ENCODE data around the gene ADIPOR1. TPM values are rescaled to one million over a fixed set of nuclear protein-coding genes. Genes with fewer than 3 reads are reported as not detected.

Gene ADIPOR1, protein sequence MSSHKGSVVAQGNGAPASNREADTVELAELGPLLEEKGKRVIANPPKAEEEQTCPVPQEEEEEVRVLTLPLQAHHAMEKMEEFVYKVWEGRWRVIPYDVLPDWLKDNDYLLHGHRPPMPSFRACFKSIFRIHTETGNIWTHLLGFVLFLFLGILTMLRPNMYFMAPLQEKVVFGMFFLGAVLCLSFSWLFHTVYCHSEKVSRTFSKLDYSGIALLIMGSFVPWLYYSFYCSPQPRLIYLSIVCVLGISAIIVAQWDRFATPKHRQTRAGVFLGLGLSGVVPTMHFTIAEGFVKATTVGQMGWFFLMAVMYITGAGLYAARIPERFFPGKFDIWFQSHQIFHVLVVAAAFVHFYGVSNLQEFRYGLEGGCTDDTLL
- 120 TPM in 2 replicates for total RNA-seq

DNA sequence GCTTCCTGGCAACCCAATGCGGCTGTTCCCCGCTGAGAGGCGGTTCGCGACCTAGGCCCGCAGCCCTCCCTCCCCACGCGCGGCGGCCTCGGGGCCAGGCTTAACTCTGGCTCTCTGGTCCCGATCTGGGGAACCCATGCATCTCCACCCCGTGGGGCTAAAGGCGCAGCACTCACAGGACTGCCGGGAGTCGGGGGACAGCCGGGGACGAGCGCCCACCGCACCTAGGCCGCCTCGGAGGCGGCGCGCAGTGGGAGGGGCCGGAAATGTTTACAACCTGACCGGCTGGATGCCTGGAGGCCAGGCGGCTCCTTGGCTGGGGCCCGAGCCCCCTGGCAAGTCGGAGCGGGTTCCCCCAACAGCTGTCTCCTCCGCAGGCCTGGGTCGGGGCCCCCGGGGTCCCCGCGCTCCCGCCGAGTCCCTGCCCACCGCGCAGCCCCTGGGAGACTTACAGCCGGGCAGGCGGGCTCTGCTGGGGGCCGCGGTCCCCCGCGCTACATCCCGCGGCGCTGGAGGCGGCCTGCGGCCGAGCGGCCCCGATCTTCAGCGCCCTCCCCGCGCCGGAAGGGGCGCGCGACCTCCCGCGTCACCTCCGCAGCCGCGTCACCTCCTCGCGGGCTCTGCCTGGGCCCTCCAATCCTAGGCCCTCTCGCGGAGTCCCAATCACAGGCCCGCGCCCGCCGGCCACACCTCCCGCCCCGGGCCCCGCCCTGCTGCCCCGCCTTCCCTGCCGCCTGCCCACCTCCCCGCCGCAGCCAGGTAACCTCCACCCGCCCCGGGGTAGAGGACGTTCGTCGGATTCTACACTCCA lies at the start of gene ADIPOR1:
TSS of gene ADIPOR1 (minus strand) at position 580 of the 811 bp plus-strand sequence. CDS start 7,242 bp downstream, outside the sequence.

DNA sequence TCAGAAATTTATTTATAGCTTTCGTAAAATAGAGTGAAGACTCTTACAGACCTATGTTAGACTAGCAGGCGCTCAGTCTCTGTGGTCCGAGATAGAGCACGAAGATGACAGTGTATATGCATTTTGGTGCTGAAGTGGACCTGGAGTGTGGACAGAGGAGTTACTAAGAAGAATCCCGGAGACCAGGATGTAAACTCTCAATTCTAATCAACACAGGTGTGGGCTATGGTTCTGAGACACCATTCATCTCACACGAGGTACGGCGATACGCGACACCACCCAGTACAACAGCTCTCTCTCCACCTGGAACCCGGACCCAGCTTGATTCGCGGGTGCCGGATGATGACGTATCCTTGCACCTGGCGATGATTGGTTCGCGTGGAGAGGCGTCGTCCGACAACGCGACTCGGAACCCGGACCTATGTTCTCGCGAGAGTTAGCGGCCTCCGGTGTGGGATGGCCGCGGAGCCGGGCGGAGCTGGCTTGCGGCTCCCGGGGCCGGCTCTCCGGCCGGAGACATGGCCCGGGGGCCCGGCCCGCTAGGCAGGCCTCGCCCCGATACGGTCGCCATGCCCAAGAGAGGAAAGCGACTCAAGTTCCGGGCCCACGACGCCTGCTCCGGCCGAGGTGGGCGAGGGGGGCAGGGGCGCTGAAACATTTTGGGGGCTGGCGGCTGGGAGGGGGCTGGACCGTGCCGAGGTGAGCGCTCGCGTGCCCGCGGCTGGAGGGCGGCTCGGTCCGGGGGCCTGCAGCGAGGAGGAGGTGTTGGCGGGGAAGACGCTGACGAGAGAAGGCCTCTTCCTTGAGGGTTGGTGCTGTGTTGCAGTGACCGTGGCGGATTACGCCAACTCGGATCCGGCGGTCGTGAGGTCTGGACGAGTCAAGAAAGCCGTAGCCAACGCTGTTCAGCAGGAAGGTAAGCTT lies 49.1 kb upstream of the ADIPOR1 start, which contains the start of gene TMEM183A:
TSS of gene TMEM183A (plus strand) at position 427 of the 924 bp plus-strand sequence. CDS start at position 519, 92 bp downstream.

DNA sequence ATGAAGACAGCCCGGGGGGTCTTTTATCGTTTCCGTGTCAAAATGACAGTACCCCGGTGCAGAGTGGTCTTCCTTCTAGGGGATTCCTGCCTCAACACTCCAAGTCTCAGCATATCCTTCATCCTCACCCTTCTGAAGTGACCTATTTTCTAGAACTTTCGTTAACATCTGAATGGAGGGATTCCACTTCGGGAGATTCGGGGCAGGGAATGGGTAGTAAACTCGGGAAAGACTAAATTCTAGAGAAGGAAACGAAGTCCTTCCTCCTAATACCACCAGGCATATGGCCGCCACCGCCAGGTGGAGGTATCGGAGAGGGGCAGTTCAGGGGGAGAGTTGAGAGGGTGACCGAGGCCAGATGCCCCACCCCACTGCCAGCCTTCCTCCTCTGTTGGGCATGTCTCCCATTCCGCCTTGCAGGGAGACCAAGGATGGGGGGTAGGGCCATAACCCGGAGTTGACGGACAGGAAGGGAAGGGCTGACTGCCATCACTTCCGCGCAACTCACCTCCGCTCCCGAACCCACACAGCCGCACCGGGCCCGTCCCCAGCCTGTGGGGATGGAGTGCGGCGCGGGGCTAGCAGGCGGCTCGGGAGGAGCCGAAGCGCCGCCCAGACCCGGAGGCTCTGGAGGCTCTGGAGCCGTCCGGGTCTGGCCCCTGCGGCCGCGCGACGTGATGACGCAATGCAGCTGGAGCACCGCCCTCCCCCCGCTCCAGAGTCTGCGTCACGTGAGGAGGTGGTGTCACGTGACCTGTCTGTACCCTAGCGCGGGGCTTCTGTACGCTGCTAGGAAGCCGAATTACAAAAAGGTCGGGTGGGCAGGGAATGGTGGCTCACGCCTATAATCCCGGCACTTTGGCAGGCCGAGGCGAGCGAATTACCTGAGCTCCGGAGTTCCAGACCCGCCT lies 31.3 kb downstream of the ADIPOR1 start, which contains the start of gene KLHL12:
TSS of gene KLHL12 (minus strand) at position 654 of the 911 bp plus-strand sequence. CDS start 2,072 bp downstream, outside the sequence.

Other genes starting within 250 kb of the ADIPOR1 start
- gene SYT2, start 247.9 kb downstream of the ADIPOR1 start, total RNA-seq = not detected in 2 replicates
- 109 and 127 TPM in 2 replicates for gene KDM5B, start 149.9 kb downstream of the ADIPOR1 start, total RNA-seq
- 0.78 and 0.89 TPM in 2 replicates for gene PCAT6, start 147.4 kb downstream of the ADIPOR1 start, total RNA-seq
- 3.0 and 5.0 TPM in 2 replicates for gene RABIF, start 69.2 kb downstream of the ADIPOR1 start, total RNA-seq
- 38.3 and 38.6 TPM in 2 replicates for gene KLHL12, start 31.1 kb downstream of the ADIPOR1 start, total RNA-seq
- gene CYB5R1, start 8.9 kb upstream of the ADIPOR1 start, total RNA-seq = 40.7 and 83.1 TPM in 2 replicates
- gene TMEM183A, start 49.1 kb upstream of the ADIPOR1 start, total RNA-seq = 80.8 and 116 TPM in 2 replicates
- gene PPFIA4, start 68.2 kb upstream of the ADIPOR1 start, total RNA-seq = 20.9 and 24.6 TPM in 2 replicates
- not detected in 2 replicates for gene MYOG, start 127.7 kb upstream of the ADIPOR1 start, total RNA-seq
- 5.7 and 12.8 TPM in 2 replicates for gene ADORA1, start 169.4 kb upstream of the ADIPOR1 start, total RNA-seq
- gene MYBPH, start 217.5 kb upstream of the ADIPOR1 start, total RNA-seq = 0.30 TPM in 1 of 2 replicates, not detected in the other
- gene CHI3L1, start 228.4 kb upstream of the ADIPOR1 start, total RNA-seq = 2.4 and 339 TPM in 2 replicates

Data from smooth muscle cell of the umbilical artery (primary cell).